ENCODE results near the gene TMEM223.

The TMEM223 gene

GRCh38 chr11:62816557-62816956 lies 24.8 kb upstream of the TMEM223 start:
- TF ChIP-seq CTCF (IDR thresholded peaks at IDR 0.05; ENCODE audit: low read depth, low read length, poor library complexity, severe bottlenecking) (no peak), EZH2phosphoT487 (IDR thresholded peaks at IDR 0.05; ENCODE audit: borderline replicate concordance, low read length) (no peak)
- Histone ChIP-seq H3K4me1 (ENCODE audit: control insufficient read depth, low read length) (no peaks in the 10 kb centered on the region), H3K36me3 (ENCODE audit: control insufficient read depth, low read length) (peaks cover 10% of the 10 kb centered on the region), H3K4me3 (ENCODE audit: low read length) (no peak overlapping the region), H3K27ac (ENCODE audit: low read depth, low read length) (no peak overlapping the region), H3K9me3 (ENCODE audit: control insufficient read depth, insufficient read depth, low read length) (no peaks in the 10 kb centered on the region), H3K4me2 (ENCODE audit: low read length) (no peak overlapping the region), H3F3A (ENCODE audit: control insufficient read depth, insufficient read depth) (no peaks in the 10 kb centered on the region), H4K20me1 (ENCODE audit: control insufficient read depth, insufficient read depth, low read depth, low read length) (no peaks in the 10 kb centered on the region), H3K9me2 (replicated peaks; ENCODE audit: control insufficient read depth, low read length) (no peaks in the 10 kb centered on the region), H3K27me3 (ENCODE audit: control insufficient read depth, low read length) (no peaks in the 10 kb centered on the region), H3K79me2 (ENCODE audit: control insufficient read depth, low read length) (no peaks in the 10 kb centered on the region)

- H3K4me1 ChIP-seq (ENCODE audit: control insufficient read depth, low read length), result peaks cover 8% of the 10 kb centered on the region
- no peaks in the 10 kb centered on the region for H3K9me3 ChIP-seq (ENCODE audit: control insufficient read depth, insufficient read depth, low read length)
- no peaks in the 10 kb centered on the region for H3K9me2 ChIP-seq (replicated peaks; ENCODE audit: control insufficient read depth, low read length)
- no peaks in the 10 kb centered on the region for H3K27me3 ChIP-seq (ENCODE audit: control insufficient read depth, low read length)
- H3K4me2 ChIP-seq (ENCODE audit: low read length), result no peak overlapping the region
- H3K4me3 ChIP-seq (ENCODE audit: low read length), result no peak overlapping the region
- H3K36me3 ChIP-seq (ENCODE audit: control insufficient read depth, low read length), result peaks cover 5% of the 10 kb centered on the region; the same call in 1 of the 2 replicates
- no peak overlapping the region for H3K27ac ChIP-seq (ENCODE audit: low read depth, low read length)
- H3K79me2 ChIP-seq (ENCODE audit: control insufficient read depth, low read length), result no peaks in the 10 kb centered on the region
- no peaks in the 10 kb centered on the region for H4K20me1 ChIP-seq (ENCODE audit: control insufficient read depth, insufficient read depth, low read depth, low read length)
- TF ChIP-seq CTCF (IDR thresholded peaks at IDR 0.05; ENCODE audit: low read depth, low read length, poor library complexity, severe bottlenecking) (no peak), EZH2phosphoT487 (IDR thresholded peaks at IDR 0.05; ENCODE audit: borderline replicate concordance, low read length) (no peak)
- peaks cover 7% of the 10 kb centered on the region; the same call in 1 of the 2 replicates for H3F3A ChIP-seq (ENCODE audit: control insufficient read depth, insufficient read depth)
Measured at GRCh38 chr11:62811659-62812058, 19.9 kb upstream of the TMEM223 start.

DNA sequence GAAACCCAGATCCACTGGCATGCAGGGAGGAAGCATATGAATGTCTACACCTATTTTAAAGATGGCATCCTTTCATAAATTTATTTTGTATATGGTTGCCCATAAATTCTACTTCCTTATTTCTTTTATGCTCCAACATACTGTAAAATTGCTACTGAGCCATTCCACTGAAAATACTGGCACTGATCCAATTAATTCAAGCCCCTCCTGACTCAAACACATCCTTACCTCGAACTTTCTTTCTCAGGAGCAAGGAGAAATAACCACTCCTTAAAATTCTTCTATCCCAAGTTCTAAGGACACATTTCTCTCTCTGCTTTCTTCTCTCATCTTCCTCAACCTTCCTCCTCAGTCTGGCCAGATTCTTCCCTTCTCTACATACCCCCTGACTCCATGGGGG lies 18.9 kb upstream of the TMEM223 start:
- H3K27ac ChIP-seq (ENCODE audit: low read depth, low read length), result no peak overlapping the region
- TF ChIP-seq CTCF (IDR thresholded peaks at IDR 0.05; ENCODE audit: low read depth, low read length, poor library complexity, severe bottlenecking) (no peak), EZH2phosphoT487 (IDR thresholded peaks at IDR 0.05; ENCODE audit: borderline replicate concordance, low read length) (no peak)
- peaks cover 15% of the 10 kb centered on the region for H3K4me1 ChIP-seq (ENCODE audit: control insufficient read depth, low read length)
- H3K79me2 ChIP-seq (ENCODE audit: control insufficient read depth, low read length), result 0 out of 2 replicates have a peak, but pooled peaks cover 4% of the 10 kb centered on the region
- no peaks in the 10 kb centered on the region for H3K9me3 ChIP-seq (ENCODE audit: control insufficient read depth, insufficient read depth, low read length)
- H3K9me2 ChIP-seq (replicated peaks; ENCODE audit: control insufficient read depth, low read length), result no peaks in the 10 kb centered on the region
- no peak overlapping the region for H3K4me3 ChIP-seq (ENCODE audit: low read length)
- H4K20me1 ChIP-seq (ENCODE audit: control insufficient read depth, insufficient read depth, low read depth, low read length), result no peaks in the 10 kb centered on the region
- peaks cover 7% of the 10 kb centered on the region; the same call in 1 of the 2 replicates for H3F3A ChIP-seq (ENCODE audit: control insufficient read depth, insufficient read depth)
- no peak overlapping the region for H3K4me2 ChIP-seq (ENCODE audit: low read length)
- no peaks in the 10 kb centered on the region for H3K27me3 ChIP-seq (ENCODE audit: control insufficient read depth, low read length)
- peaks cover 5% of the 10 kb centered on the region; the same call in 1 of the 2 replicates for H3K36me3 ChIP-seq (ENCODE audit: control insufficient read depth, low read length)

All from DOHH2 (cell line).